Breast epithelium (tissue), 3 donors: ENCODE data around the gene CFAP68.

Source experiments
- POLR2AphosphoS5 ChIP-seq, 3 donors: sonication (generic); formaldehyde crosslinking; IDR thresholded peaks; one replicate each; pipeline ENCODE4 v1.6.1; 2017; ENCODE audit warnings: antibody characterized with exemption in 3 of 3
- TF ChIP-seq, protein P1 (sequence below), 3 donors: fragments of 450-650 bp; IDR thresholded peaks; one replicate each; pipeline ENCODE4 v1.5.1; 2016 to 2017; ENCODE audit warnings: antibody characterized with exemption in 3 of 3, mild to moderate bottlenecking in 3 of 3, moderate library complexity in 3 of 3

DNA sequence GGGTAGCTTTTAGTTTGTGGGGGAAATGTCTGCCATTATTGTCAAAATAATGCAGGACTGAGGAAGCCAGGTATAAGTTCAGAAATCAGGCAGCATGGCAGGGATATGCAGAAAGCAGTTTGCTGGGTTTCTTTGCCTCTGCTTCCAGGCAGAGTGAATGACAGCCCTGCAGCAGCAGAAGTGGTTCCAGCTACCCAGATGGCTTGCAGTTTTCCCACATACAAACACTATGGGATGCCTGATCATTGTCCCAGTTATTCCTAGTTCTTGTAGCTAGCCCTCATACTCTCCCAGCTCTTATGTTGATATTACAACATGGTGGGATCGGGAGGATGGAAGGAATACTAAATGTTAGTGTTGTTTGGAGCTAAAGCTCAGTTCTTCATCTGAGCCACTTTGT is 55.0 kb downstream of the CFAP68 start:
- no peak for TF ChIP-seq POLR2AphosphoS5 (IDR thresholded peaks at IDR 0.05)
- TF ChIP-seq, protein P1, sequence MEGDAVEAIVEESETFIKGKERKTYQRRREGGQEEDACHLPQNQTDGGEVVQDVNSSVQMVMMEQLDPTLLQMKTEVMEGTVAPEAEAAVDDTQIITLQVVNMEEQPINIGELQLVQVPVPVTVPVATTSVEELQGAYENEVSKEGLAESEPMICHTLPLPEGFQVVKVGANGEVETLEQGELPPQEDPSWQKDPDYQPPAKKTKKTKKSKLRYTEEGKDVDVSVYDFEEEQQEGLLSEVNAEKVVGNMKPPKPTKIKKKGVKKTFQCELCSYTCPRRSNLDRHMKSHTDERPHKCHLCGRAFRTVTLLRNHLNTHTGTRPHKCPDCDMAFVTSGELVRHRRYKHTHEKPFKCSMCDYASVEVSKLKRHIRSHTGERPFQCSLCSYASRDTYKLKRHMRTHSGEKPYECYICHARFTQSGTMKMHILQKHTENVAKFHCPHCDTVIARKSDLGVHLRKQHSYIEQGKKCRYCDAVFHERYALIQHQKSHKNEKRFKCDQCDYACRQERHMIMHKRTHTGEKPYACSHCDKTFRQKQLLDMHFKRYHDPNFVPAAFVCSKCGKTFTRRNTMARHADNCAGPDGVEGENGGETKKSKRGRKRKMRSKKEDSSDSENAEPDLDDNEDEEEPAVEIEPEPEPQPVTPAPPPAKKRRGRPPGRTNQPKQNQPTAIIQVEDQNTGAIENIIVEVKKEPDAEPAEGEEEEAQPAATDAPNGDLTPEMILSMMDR (IDR thresholded peaks at IDR 0.05): no peak
